GM18861 (cell line): Measurements from ENCODE around the gene IFNGR2.

Experiments
- ATAC-seq: cut with Tn5 transposase; IDR thresholded peaks from one replicate; pipeline ENCODE4 v1.9.1; 2021; ENCODE audit not compliant: unreplicated experiment

The IFNGR2 gene

GRCh38 chr21:33480481-33481103 is 77.4 kb downstream of the IFNGR2 start:
- no peak for ATAC-seq

GRCh38 chr21:33481314-33481943 is 78.2 kb downstream of the IFNGR2 start:
- no peak for ATAC-seq
